Colonic mucosa (tissue), 4 donors: Measurements from ENCODE around the gene RIMBP2. TPM values are rescaled to one million over a fixed set of nuclear protein-coding genes. Genes with fewer than 3 reads are reported as not detected.

Source experiments
- DNase-seq: peaks from one replicate; pipeline ENCODE4 v3.0.0-alpha.2; 2020
- H3K27ac ChIP-seq: fragments of 200-600 bp; one replicate; pipeline ENCODE4 v1.8.0; 2021
- H3K27me3 ChIP-seq: fragments of 200-600 bp; one replicate; pipeline ENCODE4 v1.8.0; 2021
- H3K36me3 ChIP-seq: fragments of 200-600 bp; one replicate; pipeline ENCODE4 v1.8.0; 2021
- H3K4me1 ChIP-seq: fragments of 200-600 bp; one replicate; pipeline ENCODE4 v1.8.0; 2021; ENCODE audit warnings: mild to moderate bottlenecking
- H3K4me3 ChIP-seq: fragments of 200-600 bp; one replicate; pipeline ENCODE4 v1.8.0; 2021
- H3K9ac ChIP-seq, 2 donors: one replicate each; pipeline ENCODE4 v1.7.0; 2013; ENCODE audit warnings: control low read depth in 2 of 2, low read depth in 2 of 2, low read length in 2 of 2
- H3K9me3 ChIP-seq: fragments of 200-600 bp; one replicate; pipeline ENCODE4 v1.8.0; 2021
- intact Hi-C: fragments of 100-400 bp; cut with DNase I; formaldehyde crosslinking; loops from one replicate; pipeline ENCODE4 v1.14.1; 2022
- total RNA-seq, 2 donors: library from RNA; stranded (reverse); fragmentation: NEBNext Ultra II Directional in 1 of 2; extraction: Animal tissue kit (Norgen Biotek cat#: 25700) in 1 of 2; gene quantifications; one replicate each; pipeline ENCODE4 v1.2.1, GENCODE V29; 2021
- TF ChIP-seq, protein P1 (sequence below): fragments of 200-600 bp; IDR thresholded peaks from one replicate; pipeline ENCODE4 v1.8.0; 2022; ENCODE audit warnings: antibody characterized with exemption, mild to moderate bottlenecking
- donor health status: healthy.
- donor health status: DM: no; HTN: no; CAD: no.
- donor health status: DM: no; HTN: no; CAD: no.

Gene RIMBP2
- total RNA-seq, 2 donors from 2014 or later, result 4.8 to 5.6 TPM

DNA sequence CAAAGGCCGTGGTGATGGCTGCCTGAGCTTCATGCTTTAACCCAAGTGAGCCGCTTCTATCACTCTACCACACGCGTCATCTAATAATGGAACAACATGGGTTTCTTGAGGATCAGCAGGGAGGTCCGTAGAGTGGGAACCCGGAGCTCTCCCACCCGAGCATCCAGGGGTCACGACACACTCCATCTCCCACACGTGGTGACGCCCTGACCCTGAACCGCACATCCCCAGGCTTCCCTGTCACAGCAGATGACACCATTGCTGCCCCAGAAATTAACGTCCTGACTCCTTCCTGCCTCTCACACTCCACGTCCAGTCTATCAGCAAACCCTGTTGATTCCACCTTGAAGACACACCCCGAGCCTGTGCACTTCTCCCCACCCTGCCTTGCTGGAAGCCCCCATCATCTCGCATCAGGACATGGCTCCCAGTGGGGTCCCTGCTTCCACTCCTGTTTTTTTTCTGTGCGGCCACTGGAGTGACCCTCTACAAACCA is 215.2 kb downstream of the RIMBP2 start:
- Histone ChIP-seq H3K36me3 (no peaks in the 10 kb centered on the region), H3K9ac (no peak overlapping the region), H3K27ac (no peak overlapping the region), H3K4me1 (no peaks in the 10 kb centered on the region), H3K27me3 (no peaks in the 10 kb centered on the region), H3K9me3 (no peaks in the 10 kb centered on the region), H3K4me3 (no peak overlapping the region)
- TF ChIP-seq, protein P1, sequence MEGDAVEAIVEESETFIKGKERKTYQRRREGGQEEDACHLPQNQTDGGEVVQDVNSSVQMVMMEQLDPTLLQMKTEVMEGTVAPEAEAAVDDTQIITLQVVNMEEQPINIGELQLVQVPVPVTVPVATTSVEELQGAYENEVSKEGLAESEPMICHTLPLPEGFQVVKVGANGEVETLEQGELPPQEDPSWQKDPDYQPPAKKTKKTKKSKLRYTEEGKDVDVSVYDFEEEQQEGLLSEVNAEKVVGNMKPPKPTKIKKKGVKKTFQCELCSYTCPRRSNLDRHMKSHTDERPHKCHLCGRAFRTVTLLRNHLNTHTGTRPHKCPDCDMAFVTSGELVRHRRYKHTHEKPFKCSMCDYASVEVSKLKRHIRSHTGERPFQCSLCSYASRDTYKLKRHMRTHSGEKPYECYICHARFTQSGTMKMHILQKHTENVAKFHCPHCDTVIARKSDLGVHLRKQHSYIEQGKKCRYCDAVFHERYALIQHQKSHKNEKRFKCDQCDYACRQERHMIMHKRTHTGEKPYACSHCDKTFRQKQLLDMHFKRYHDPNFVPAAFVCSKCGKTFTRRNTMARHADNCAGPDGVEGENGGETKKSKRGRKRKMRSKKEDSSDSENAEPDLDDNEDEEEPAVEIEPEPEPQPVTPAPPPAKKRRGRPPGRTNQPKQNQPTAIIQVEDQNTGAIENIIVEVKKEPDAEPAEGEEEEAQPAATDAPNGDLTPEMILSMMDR, result no peak
- intact Hi-C loops, result no loop called here
- no peak for DNase-seq

GRCh38 chr12:130499474-130499873 is 216.6 kb downstream of the RIMBP2 start:
- Histone ChIP-seq H3K36me3 (no peaks in the 10 kb centered on the region), H3K27me3 (no peaks in the 10 kb centered on the region), H3K9me3 (no peaks in the 10 kb centered on the region), H3K4me3 (no peak overlapping the region), H3K4me1 (no peaks in the 10 kb centered on the region), H3K27ac (no peak overlapping the region), H3K9ac (no peak overlapping the region)
- TF ChIP-seq, protein P1, result no peak
- intact Hi-C loops, result no loop called here
- DNase-seq, result no peak

GRCh38 chr12:130498589-130499385 is 217.3 kb downstream of the RIMBP2 start:
- Histone ChIP-seq H3K4me1 (no peaks in the 10 kb centered on the region), H3K36me3 (no peaks in the 10 kb centered on the region), H3K4me3 (no peak overlapping the region), H3K9me3 (no peaks in the 10 kb centered on the region), H3K27me3 (no peaks in the 10 kb centered on the region), H3K9ac (no peak overlapping the region), H3K27ac (no peak overlapping the region)
- DNase-seq, result no peak
- TF ChIP-seq, protein P1, result no peak
- intact Hi-C loops, result no loop called here

- Histone ChIP-seq H3K9ac (no peak overlapping the region), H3K36me3 (no peaks in the 10 kb centered on the region), H3K4me3 (no peak overlapping the region), H3K27me3 (no peaks in the 10 kb centered on the region), H3K9me3 (no peaks in the 10 kb centered on the region), H3K27ac (no peak overlapping the region), H3K4me1 (no peaks in the 10 kb centered on the region)
- no peak for DNase-seq
- intact Hi-C loops, result no loop called here
- TF ChIP-seq, protein P1, result no peak
Measured at GRCh38 chr12:130497991-130498390, 218.1 kb downstream of the RIMBP2 start.

GRCh38 chr12:130497321-130497720 is 218.8 kb downstream of the RIMBP2 start:
- intact Hi-C loops, result no loop called here
- H3K27me3 ChIP-seq, result no peaks in the 10 kb centered on the region
- no peak overlapping the region for H3K4me3 ChIP-seq
- no peaks in the 10 kb centered on the region for H3K36me3 ChIP-seq
- no peak overlapping the region for H3K9ac ChIP-seq
- H3K9me3 ChIP-seq, result no peaks in the 10 kb centered on the region
- no peaks in the 10 kb centered on the region for H3K4me1 ChIP-seq
- H3K27ac ChIP-seq, result no peak overlapping the region
- TF ChIP-seq, protein P1, result no peak
- DNase-seq, result no peak
